ENCODE results near the gene ZNF787. TPM values are rescaled to one million over a fixed set of nuclear protein-coding genes. Genes with fewer than 3 reads are reported as not detected.
A peak's percentile ranks its signal among the peaks of the same experiment; 100 is the strongest.
"Not testable (repeated sequence)": the region's sequence is repeated elsewhere in the genome, so short reads cannot be mapped to it uniquely, and the experiment has no call there.

The ZNF787 gene
- 10 to 100 TPM; 14.8 to 29.8 (median 28.2) TPM for polyA plus RNA-seq

DNA sequence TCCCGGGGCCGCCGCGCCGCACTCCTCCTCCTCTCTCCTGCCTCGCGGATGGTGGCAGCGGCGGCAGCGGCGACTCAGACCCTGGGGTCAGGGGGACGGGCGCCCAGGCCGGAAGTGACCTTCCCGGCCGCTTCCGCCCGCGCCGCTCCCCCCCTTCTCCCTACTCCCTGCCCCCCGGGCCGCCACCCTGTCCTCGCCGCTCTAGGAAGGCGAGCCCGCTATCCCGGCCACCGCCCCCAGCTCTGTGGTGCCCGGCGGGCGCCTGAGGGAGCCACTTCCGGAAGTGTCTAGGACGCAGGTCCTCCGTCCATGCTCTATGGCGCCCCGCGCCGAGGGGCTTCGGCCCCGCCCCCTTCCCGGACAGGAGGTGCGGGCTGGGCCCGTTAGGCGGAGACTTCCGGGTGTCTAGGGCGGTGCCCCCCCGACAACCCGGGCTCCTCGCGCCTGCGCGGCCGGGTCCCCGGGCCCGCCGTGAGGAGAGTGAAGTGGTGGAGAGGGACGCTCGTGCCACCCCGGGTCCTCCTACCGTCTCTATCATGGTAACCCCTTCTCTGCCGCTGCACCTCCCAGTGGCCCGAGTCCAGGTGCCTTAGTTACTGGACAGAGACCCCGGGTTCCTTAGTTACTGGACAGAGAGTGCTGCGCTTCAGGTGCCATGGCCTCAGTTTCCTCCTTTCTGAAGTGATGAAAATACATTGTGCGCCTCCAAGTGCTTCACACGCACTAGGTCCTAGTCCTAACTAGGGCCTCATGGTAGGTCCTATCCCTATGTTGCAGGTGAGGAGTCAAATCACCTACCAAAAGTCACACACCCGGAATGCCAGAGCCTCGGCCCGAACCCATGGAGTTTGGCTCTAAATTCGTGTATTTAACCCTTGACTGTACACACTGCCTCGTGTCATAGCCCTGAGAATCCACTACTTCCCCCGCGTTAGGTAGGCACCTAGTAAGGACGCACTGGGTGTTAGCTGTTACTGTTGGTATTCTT lies at the start of gene ZNF787:
TSS of gene ZNF787 (minus strand) at position 116 of the 988 bp plus-strand sequence. CDS start 18,078 bp downstream, outside the sequence.
- 5 to 7% (median 6%) methylated on average over 64 to 74 of the region's 74 CpGs for WGBS, 3 donors
- peak within 1 kb of the TSS; percentile 60 for H3K27ac ChIP-seq (ENCODE audit: low read depth, low read length)

DNA sequence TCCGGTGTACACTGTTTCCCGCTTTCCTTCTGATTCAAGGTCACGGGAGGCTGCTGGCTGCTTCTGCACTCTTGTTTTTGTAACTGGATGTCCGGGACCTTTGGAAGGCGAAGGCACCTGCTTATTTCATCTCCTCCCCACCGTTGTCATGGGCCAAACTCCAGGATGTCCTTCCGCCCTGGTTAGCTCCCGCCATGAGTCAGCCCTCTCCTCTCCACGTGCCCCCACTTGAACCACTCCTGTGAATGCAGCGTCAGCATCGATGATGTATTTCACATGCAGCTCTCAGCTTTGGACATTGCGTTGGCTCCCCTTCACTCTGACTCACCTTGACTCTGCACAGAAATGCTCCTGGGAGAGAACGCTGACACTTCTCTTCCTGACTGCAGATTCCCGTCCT lies 49.2 kb upstream of the ZNF787 start:
- WGBS, 3 donors = 34 to 58% (median 54%) methylated on average over 14 of the region's 14 CpGs
- H3K27ac ChIP-seq (ENCODE audit: low read depth, low read length) = no peak overlapping the region

DNA sequence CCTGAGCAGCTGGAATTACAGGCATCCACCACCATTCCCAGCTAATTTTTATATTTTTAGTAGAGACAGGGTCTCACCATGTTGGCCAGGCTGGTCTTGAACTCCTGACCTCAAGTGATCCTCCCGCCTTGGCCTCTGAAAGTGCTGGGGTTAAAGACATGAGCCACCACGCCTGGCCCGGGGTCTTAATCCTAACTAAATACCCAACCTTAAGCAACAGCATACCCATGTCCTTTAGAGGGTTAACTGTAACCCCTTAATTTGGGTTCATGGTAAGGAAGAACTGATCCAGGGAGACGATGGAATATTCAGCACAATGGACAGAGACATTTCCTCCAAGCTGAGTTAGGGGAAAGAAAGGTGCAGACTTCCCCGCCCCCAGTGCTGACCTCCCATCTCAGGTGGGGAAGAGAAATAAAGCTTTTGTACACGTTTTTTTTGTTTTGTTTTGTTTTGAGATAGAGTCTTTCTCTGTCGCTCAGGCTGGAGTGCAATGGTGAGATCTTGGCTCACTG lies 46.0 kb upstream of the ZNF787 start:
- 46 to 49% (median 46%) methylated on average over 7 of the region's 7 CpGs for WGBS, 3 donors
- H3K27ac ChIP-seq (ENCODE audit: low read depth, low read length) = no peak overlapping the region

DNA sequence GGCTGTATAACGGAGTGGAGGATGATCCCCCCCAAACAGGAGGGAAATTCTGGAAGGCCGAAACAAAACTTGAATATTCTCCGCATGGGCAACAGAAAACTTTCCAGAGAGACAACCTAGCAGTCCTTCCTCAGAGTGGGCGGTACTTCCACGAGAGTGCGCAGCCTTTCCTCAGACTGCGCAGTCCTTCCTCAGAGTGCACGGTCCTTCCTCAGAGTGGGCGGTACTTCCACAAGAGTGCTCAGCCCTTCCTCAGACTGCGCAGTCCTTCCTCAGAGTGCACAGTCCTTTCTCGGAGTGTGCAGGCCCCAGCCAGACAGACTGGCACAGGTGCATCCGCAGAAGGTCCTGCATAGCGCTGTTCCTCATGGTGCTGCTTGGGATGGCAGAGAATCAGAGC lies 42.0 kb upstream of the ZNF787 start:
- H3K27ac ChIP-seq (ENCODE audit: low read depth, low read length) = no peak overlapping the region
- 85 to 95% (median 87%) methylated on average over 13 of the region's 13 CpGs for WGBS, 3 donors

- 45 to 62% (median 48%) methylated on average over 9 of the region's 9 CpGs for WGBS, 3 donors
- no peak overlapping the region for H3K27ac ChIP-seq (ENCODE audit: low read depth, low read length)
Measured at GRCh38 chr19:56162258-56162657, 41.2 kb upstream of the ZNF787 start.

GRCh38 chr19:56161534-56161933 lies 40.4 kb upstream of the ZNF787 start:
- 91 to 93% (median 92%) methylated on average over 11 of the region's 11 CpGs for WGBS, 3 donors
- H3K27ac ChIP-seq (ENCODE audit: low read depth, low read length) = no peak overlapping the region

DNA sequence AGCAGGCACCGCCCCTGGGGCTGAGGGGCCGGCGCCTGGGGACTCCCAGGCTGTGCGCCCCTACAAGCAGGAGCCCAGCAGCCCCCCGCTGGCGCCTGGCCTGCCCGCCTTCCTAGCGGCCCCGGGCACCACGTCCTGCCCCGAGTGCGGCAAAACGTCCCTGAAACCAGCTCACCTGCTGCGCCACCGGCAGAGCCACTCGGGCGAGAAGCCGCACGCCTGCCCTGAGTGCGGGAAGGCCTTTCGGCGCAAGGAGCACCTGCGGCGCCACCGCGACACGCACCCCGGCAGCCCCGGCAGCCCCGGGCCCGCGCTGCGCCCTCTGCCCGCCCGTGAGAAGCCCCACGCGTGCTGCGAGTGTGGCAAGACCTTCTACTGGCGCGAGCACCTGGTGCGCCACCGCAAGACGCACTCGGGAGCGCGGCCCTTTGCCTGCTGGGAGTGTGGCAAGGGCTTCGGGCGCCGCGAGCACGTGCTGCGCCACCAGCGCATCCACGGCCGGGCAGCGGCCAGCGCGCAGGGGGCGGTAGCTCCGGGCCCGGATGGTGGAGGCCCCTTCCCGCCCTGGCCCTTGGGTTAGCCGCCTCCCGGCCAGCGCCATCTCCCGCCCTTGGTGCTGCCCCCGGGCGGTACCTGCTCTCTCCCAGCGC lies 38.7 kb upstream of the ZNF787 start:
- 96 to 98% (median 97%) methylated on average over 53 to 69 of the region's 69 CpGs for WGBS, 3 donors
- no peak overlapping the region for H3K27ac ChIP-seq (ENCODE audit: low read depth, low read length)

GRCh38 chr19:56159009-56159559 lies 38.0 kb upstream of the ZNF787 start:
- no peak overlapping the region for H3K27ac ChIP-seq (ENCODE audit: low read depth, low read length)
- 90 to 95% (median 94%) methylated on average over 9 of the region's 9 CpGs for WGBS, 3 donors

GRCh38 chr19:56158170-56158757 lies 37.2 kb upstream of the ZNF787 start:
- no peak overlapping the region for H3K27ac ChIP-seq (ENCODE audit: low read depth, low read length)
- 92 to 94% (median 93%) methylated on average over 16 of the region's 16 CpGs for WGBS, 3 donors

- 51 to 78% (median 68%) methylated on average over 11 of the region's 11 CpGs for WGBS, 3 donors
- H3K27ac ChIP-seq (ENCODE audit: low read depth, low read length) = no peak overlapping the region
Measured at GRCh38 chr19:56156768-56157167, 35.7 kb upstream of the ZNF787 start.

DNA sequence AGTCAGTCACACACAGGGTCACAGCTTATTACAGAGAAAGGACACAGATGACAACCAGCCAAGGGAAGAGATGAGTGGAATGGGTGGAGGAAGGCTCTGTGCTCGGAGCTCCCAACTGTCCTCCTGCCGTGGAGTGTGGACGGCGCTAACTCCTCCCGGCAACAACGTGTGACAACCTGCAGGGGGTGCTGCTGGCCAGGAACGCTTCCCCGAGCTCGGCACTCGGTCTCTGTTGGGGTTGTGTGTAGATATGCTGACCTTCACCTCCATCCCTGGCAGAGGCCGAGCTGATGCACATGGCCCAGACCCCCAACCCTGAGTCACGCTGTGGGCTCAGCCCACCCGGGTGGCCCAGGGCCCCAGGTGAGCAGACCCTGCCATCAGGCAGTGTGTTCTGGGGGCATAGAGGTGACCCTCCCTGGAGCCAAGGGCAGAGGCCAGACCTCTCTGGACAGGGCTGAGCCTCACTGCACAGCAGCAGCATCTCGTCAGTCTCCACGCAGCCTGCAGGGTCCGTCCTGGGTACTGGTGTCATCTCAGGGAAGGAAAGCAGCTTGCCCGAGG lies 34.1 kb upstream of the ZNF787 start:
- WGBS, 3 donors = 54 to 75% (median 70%) methylated on average over 17 of the region's 17 CpGs
- H3K27ac ChIP-seq (ENCODE audit: low read depth, low read length) = no peak overlapping the region

DNA sequence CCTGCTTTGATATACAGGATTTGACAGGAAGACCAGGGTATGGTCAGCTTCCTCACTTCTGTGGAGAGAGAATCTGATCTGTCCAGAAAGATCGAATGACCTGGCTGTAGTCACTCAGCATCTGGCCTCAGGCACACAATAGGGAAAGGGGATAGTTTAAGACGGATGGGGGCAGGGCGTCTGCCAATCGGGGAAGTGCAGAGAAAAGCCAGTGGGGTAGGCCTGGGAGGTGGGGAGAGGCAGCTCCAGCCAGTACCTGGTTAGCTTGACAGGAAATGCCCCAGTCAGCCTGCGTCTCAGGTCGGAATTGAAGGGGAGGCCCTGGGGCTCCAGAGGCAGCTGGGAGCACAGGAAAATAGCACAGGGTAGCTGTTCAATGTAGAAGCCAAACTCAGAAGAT lies 32.4 kb upstream of the ZNF787 start:
- no peak overlapping the region for H3K27ac ChIP-seq (ENCODE audit: low read depth, low read length)
- WGBS, 3 donors = 16 to 42% (median 41%) methylated on average over 6 of the region's 6 CpGs

DNA sequence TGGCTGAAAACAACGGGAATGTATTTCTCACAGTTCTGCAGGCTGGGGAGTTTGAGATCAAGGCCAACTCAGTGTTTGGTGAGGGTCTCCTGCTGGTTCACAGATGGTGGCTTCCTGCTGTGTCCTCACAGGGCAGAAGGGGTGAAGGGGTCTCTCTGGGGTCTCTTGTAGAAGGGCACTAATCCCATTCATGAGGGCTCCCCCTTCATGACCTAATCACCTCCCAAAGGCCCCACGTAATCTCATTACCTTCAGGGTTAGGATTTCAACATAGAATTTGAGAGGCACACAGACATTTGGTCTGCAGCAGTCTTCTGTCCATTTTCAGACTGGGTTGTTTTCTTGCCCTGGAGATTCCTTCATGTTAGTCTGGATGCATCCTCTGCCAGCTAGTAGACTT lies 31.5 kb upstream of the ZNF787 start:
- no peak overlapping the region for H3K27ac ChIP-seq (ENCODE audit: low read depth, low read length)
- WGBS, 3 donors = 58 to 86% (median 81%) methylated on average over 2 of the region's 2 CpGs

DNA sequence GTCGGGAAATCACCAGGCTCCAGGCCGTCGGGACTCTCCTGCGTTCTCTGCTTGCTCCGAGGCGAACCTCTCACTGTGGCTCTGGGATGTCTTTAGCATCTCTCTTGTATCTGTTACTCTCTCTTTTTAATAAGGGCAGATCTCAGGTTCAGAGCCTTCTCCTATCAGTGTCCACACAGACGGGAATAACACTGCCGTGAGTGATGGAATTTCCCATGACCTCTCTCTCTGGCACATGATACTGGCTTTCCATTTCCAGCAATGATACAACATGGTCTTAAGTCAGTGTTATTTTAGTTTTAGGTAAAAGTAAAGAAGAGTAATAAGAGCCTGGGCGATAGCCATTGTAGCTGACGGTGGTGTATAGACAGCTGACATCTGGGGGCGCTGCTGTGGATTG lies 29.3 kb upstream of the ZNF787 start:
- H3K27ac ChIP-seq (ENCODE audit: low read depth, low read length) = no peak overlapping the region
- 85 to 92% (median 91%) methylated on average over 11 of the region's 11 CpGs for WGBS, 3 donors

GRCh38 chr19:56149656-56150038 lies 28.6 kb upstream of the ZNF787 start:
- no peak overlapping the region for H3K27ac ChIP-seq (ENCODE audit: low read depth, low read length)

DNA sequence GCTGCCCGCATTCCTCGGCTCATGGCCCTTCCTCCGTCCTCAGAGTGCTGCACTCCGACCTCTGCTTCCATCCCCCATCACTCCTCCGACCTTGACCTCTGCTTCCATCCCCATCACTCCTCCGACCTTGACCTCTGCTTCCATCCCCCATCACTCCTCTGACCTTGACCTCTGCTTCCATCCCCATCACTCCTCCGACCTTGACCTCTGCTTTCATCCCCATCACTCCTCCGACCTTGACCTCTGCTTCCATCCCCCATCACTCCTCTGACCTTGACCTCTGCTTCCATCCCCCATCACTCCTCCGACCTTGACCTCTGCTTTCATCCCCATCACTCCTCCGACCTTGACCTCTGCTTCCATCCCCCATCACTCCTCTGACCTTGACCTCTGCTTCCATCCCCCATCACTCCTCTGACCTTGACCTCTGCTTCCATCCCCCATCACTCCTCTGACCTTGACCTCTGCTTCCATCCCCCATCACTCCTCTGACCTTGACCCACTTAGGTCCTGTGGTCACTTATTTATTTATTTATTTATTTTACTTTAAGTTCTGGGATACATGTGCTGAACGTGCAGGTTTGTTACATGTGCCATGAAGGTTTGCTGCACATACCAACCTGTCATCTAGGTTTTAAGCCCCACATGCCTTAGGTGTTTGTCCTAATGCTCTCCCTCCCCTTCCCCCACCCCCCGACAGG lies 28.0 kb upstream of the ZNF787 start:
- not testable (repeated sequence) for H3K27ac ChIP-seq (ENCODE audit: low read depth, low read length)

More at GRCh38 chr19:56149656-56150038, 28.6 kb upstream of the ZNF787 start:
- 94 to 98% (median 98%) methylated on average over 5 of the region's 5 CpGs for WGBS, 3 donors

GRCh38 chr19:56148096-56148495 lies 27.0 kb upstream of the ZNF787 start:
- WGBS, 3 donors = 95 to 97% (median 95%) methylated on average over 15 of the region's 15 CpGs
- H3K27ac ChIP-seq (ENCODE audit: low read depth, low read length) = no peak overlapping the region

More for the DNA sequence above, 28.0 kb upstream of the ZNF787 start:
- 88 to 96% (median 94%) methylated on average over 12 of the region's 12 CpGs for WGBS, 3 donors

DNA sequence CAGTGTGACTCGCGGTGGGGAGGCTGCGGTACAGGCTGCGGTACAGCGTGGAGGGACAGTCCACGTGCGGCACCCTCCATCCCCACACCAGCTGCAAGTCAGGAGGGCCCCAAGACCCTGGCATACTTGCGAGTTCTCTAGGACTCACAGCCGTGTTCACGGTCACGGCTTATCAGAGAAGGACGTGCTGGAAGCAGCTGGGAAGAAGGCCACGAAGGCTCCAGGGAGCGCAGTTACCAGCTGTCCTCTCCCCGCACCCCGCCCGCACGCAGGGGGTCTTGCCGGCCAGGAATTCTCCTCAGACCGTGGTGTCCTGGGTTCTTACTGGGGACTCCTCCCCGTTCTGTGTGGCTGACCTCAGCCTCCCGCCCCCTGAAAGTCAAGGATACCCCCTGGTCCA lies 26.2 kb upstream of the ZNF787 start:
- H3K27ac ChIP-seq (ENCODE audit: low read depth, low read length) = no peak overlapping the region
- 63 to 94% (median 94%) methylated on average over 22 of the region's 22 CpGs for WGBS, 3 donors
